ENCODE measurements around the gene LRRC71.

Gene LRRC71

DNA sequence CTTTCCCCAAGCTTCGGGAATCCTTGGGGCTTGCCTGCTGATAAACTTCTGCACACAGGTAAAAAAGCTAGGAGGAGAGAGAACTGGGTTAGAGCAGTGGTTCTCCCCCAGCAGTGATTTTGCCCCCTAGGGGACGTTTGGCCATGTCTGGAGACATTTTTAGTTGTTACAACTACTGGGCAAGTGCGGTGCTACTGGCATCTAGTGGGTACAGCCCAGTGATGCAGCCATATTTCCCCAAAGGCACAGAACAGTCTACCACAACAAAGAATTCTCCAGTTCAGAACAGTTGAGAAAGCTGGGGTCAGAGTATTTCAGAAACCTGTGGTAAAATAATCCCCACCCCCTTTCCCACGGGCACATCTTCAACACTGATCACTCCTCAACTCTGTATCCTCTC is 41.3 kb downstream of the LRRC71 start:
- DNase-seq (ENCODE audit: low spot score): no peak

DNA sequence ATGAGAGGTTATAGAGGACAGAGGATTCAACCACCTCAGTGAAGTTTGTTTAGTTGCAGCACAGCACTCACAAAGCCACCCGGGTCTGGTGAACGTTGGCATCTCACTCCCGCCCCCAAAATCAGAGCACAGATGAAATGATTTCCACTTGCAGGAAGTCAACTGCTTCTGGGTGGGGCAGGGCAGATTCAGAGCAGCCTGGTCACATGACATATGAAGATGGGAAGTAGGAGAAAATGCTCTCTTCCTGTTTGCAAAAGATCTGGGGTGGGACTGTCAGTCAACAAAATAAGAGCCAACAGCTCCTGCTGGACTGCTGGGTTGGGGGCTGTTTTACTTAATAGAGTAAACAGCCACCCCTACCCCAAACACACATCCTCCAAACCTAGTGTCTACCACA is 43.2 kb downstream of the LRRC71 start:
- TF ChIP-seq, protein P1, sequence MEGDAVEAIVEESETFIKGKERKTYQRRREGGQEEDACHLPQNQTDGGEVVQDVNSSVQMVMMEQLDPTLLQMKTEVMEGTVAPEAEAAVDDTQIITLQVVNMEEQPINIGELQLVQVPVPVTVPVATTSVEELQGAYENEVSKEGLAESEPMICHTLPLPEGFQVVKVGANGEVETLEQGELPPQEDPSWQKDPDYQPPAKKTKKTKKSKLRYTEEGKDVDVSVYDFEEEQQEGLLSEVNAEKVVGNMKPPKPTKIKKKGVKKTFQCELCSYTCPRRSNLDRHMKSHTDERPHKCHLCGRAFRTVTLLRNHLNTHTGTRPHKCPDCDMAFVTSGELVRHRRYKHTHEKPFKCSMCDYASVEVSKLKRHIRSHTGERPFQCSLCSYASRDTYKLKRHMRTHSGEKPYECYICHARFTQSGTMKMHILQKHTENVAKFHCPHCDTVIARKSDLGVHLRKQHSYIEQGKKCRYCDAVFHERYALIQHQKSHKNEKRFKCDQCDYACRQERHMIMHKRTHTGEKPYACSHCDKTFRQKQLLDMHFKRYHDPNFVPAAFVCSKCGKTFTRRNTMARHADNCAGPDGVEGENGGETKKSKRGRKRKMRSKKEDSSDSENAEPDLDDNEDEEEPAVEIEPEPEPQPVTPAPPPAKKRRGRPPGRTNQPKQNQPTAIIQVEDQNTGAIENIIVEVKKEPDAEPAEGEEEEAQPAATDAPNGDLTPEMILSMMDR (IDR thresholded peaks at IDR 0.05; ENCODE audit: extremely low read depth, missing control alignments): no peak
- DNase-seq (ENCODE audit: low spot score): no peak

More for the DNA sequence above, 41.3 kb downstream of the LRRC71 start:
- TF ChIP-seq, protein P1 (IDR thresholded peaks at IDR 0.05; ENCODE audit: extremely low read depth, missing control alignments): no peak

DNA sequence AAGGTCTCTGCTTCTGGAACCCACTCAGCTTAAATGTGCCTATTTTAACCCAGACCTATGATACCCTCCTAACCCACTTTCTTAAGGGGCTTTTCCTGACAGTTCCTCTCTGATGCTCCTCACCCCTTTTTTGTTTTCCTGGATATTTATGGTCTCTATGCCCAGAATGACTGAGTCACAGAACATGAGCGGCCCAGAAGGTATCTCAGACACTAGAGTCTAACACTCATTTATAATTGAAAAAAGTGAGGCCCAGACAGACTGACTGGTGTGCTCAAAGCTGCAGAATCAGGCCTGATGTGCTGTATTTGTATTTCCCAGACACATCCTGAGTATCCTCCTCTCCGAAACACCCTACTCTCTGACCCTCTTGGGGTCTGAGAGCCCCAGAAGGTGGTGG is 44.0 kb downstream of the LRRC71 start:
- no peak for DNase-seq (ENCODE audit: low spot score)
- TF ChIP-seq, protein P1 (IDR thresholded peaks at IDR 0.05; ENCODE audit: extremely low read depth, missing control alignments): no peak

DNA sequence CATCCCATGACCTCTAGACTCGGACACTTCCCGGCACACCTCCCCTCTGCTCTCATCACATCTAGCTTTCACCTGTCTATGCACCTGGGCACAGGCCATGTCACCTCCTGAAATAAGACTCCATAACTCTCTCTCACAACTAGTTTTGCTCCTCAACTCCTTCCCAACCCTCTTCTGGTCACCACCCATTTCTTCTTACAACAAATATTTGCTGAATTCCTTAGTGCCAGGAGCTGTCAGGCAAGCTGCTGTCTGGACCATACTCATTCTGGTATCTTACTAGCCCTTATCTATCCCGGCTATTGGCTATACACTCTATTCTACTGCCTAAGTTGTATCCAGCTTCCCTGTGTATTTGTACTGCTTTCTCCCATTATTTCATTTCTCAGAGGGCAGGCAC is 49.1 kb downstream of the LRRC71 start:
- DNase-seq (ENCODE audit: low spot score): no peak
- TF ChIP-seq, protein P1 (IDR thresholded peaks at IDR 0.05; ENCODE audit: extremely low read depth, missing control alignments): no peak

DNA sequence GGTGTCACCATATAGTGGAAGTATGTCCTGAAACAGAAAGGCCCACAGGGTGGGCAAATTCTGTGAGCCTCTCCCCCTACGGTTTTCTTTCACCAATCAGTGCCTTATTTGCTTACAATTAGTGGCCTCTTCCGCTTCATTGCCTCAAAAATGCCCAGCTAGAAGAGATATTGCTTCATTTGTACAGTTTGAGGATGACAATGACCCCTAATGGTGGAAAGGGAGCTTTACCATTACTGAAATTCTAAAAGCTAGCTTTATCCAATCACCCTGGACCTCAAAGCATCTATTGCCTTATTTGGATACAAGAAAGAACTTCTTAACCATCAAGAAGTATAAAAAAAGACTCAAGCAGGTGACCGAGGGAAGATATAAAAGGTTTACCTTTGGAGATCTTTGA is 49.6 kb downstream of the LRRC71 start:
- TF ChIP-seq, protein P1 (IDR thresholded peaks at IDR 0.05; ENCODE audit: extremely low read depth, missing control alignments): no peak
- no peak for DNase-seq (ENCODE audit: low spot score)

DNA sequence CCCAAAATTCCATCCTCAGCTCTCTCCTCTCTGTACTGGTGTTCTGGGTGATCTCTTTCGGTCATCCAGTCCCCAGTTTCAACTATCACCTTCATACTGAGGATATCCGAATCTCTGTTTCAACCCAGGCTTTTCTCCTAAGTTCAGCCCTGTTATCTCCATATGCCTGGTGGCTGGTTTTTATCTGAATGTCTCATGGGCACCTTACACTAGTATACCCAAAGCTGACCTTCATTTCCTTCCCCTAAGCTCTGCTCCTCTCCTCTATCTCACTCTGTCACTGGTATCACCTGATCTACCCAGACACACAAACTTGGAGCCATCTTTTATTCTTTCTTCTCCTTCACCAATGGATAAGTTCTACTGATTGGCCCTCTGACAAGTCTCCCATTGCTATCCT is 53.0 kb downstream of the LRRC71 start:
- no peak for DNase-seq (ENCODE audit: low spot score)
- TF ChIP-seq, protein P1 (IDR thresholded peaks at IDR 0.05; ENCODE audit: extremely low read depth, missing control alignments): no peak

DNA sequence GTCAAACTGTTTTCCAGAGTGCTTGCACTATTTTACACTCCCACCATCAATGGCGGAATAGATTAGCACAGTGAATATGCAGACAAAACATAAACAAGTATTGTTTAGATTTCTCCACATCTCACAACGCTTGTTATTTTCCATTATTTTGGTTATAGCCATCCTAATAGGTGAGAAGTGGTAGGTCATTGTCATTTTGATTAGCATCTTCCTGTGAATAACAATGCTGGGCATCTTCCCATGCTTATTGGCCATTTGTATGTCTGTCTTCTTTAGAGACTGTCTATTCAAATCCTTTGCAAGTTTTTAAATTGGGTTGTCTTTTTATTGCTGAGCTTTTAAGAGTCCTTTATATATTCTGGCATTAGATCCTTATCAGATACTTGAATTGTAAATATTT is 54.7 kb downstream of the LRRC71 start:
- TF ChIP-seq, protein P1 (IDR thresholded peaks at IDR 0.05; ENCODE audit: extremely low read depth, missing control alignments): no peak
- DNase-seq (ENCODE audit: low spot score): no peak
